SK-N-SH (cell line): ENCODE data around the gene CREB5. TPM values are rescaled to one million over a fixed set of nuclear protein-coding genes. Genes with fewer than 3 reads are reported as not detected.
"Not testable (repeated sequence)": the region's sequence is repeated elsewhere in the genome, so short reads cannot be mapped to it uniquely, and the experiment has no call there.

Experiments used
- CTCF ChIA-PET: fragments of 300-600, 350-600 bp; formaldehyde crosslinking; extraction: SDS; loops from one replicate; lab custom pipeline; 2021; lab: Yijun Ruan, JAX
- POLR2A ChIA-PET: fragments of 350-600 bp; sonication (Branson Sonifier 250); formaldehyde crosslinking; extraction: SDS; loops from one replicate; lab custom pipeline; 2020; ENCODE audit warnings: antibody characterized with exemption, inconsistent platforms; lab: Yijun Ruan, JAX
- DNase-seq: peaks from one replicate; pipeline ENCODE4 v3.0.0; 2012
- H2AFZ ChIP-seq: fragments of 200-600 bp; sonication (generic); 2 replicates; pipeline ENCODE4 v1.8.1; 2016; ENCODE audit warnings: antibody characterized with exemption, mild to moderate bottlenecking, low read depth
- H3F3A ChIP-seq: fragments of 200-600 bp; sonication (generic); replicated peaks from 2 replicates; pipeline ENCODE3; 2016; ENCODE audit warnings: antibody characterized with exemption, mild to moderate bottlenecking; ENCODE audit not compliant: insufficient read depth
- H3K27ac ChIP-seq, 2 experiments: fragments of 200-500 bp in 1 of 2; fragments of 200-600 bp in 1 of 2; sonication (Bioruptor generic) in 1 of 2; sonication (generic), shearing (Covaris generic) in 1 of 2; 2 replicates each; pipeline versions ENCODE4 v1.5.1 to v1.6.1; 2014 to 2016; ENCODE audit warnings: low read depth in 2 of 2, inconsistent platforms in 1 of 2, low read length in 1 of 2, mild to moderate bottlenecking in 1 of 2, mixed read lengths in 1 of 2
- H3K27me3 ChIP-seq: fragments of 200-600 bp; sonication (generic), shearing (Covaris generic); 2 replicates; pipeline ENCODE4 v1.6.1; 2016; ENCODE audit warnings: mixed run types; ENCODE audit not compliant: insufficient read depth
- H3K36me3 ChIP-seq, 2 experiments: fragments of 200-500 bp in 1 of 2; fragments of 200-600 bp in 1 of 2; sonication (Bioruptor generic) in 1 of 2; sonication (generic) in 1 of 2; replicated peaks in 1 of 2; 2 replicates each; pipeline versions ENCODE3 to v1.5.1; 2014 to 2016; ENCODE audit warnings: low read length in 1 of 2, mild to moderate bottlenecking in 1 of 2; ENCODE audit not compliant: insufficient read depth in 2 of 2, control insufficient read depth in 1 of 2
- H3K4me1 ChIP-seq, 2 experiments: fragments of 200-500 bp in 1 of 2; fragments of 200-600 bp in 1 of 2; sonication (Bioruptor generic) in 1 of 2; sonication (generic), shearing (Covaris generic) in 1 of 2; 2 replicates each; pipeline versions ENCODE4 v1.5.1 to v1.6.1; 2014 to 2016; ENCODE audit warnings: low read depth in 1 of 2, low read length in 1 of 2, mixed run types in 1 of 2; ENCODE audit not compliant: insufficient read depth in 2 of 2, control insufficient read depth in 1 of 2
- H3K4me2 ChIP-seq: fragments of 200-600 bp; sonication (generic), shearing (Covaris generic); 2 replicates; pipeline ENCODE4 v1.6.1; 2017; ENCODE audit warnings: mixed run types
- H3K4me3 ChIP-seq, 2 experiments: fragments of 200-500 bp in 1 of 2; fragments of 200-600 bp in 1 of 2; sonication (Bioruptor generic) in 1 of 2; sonication (generic), shearing (Covaris generic) in 1 of 2; 2 replicates each; pipeline versions ENCODE4 v1.5.1 to v1.8.1; 2014 to 2016; ENCODE audit warnings: low read depth in 2 of 2, inconsistent platforms in 1 of 2, low read length in 1 of 2, mild to moderate bottlenecking in 1 of 2, mixed read lengths in 1 of 2, moderate library complexity in 1 of 2
- H3K79me2 ChIP-seq: fragments of 200-600 bp; sonication (generic); 2 replicates; pipeline ENCODE4 v1.8.1; 2017; ENCODE audit warnings: mild to moderate bottlenecking; ENCODE audit not compliant: insufficient read depth
- H3K9ac ChIP-seq: fragments of 200-600 bp; sonication (generic); 2 replicates; pipeline ENCODE4 v1.6.1; 2017; ENCODE audit warnings: mixed run types
- H3K9me2 ChIP-seq: fragments of 200-600 bp; sonication (generic); 2 replicates; pipeline ENCODE4 v1.6.1; 2017; ENCODE audit warnings: mixed run types
- H3K9me3 ChIP-seq: fragments of 200-600 bp; sonication (generic); 2 replicates; pipeline ENCODE4 v1.6.1; 2017; ENCODE audit warnings: mixed run types, mild to moderate bottlenecking, moderate library complexity
- H4K20me1 ChIP-seq: fragments of 200-600 bp; sonication (generic); 2 replicates; pipeline ENCODE4 v1.6.1; 2017; ENCODE audit warnings: mild to moderate bottlenecking, mixed run types; ENCODE audit not compliant: insufficient read depth
- EP300 ChIP-seq, 2 experiments: IDR thresholded peaks; 2 replicates each; pipeline versions ENCODE4 v1.4.0 to v1.6.1; 2012; ENCODE audit warnings: borderline replicate concordance in 1 of 2, low read depth in 1 of 2, low read length in 1 of 2
- GABPA ChIP-seq: IDR thresholded peaks from 2 replicates; pipeline ENCODE4 v1.4.0; 2012; ENCODE audit warnings: low read depth, mild to moderate bottlenecking
- GATA2 ChIP-seq: sonication (generic); formaldehyde crosslinking; IDR thresholded peaks from 2 replicates; pipeline ENCODE4 v1.5.0; 2020; ENCODE audit warnings: mild to moderate bottlenecking, missing genetic modification reagents
- JUND ChIP-seq: IDR thresholded peaks from 2 replicates; pipeline ENCODE4 v1.4.0; 2012
- MEF2A ChIP-seq: IDR thresholded peaks from 2 replicates; pipeline ENCODE4 v1.4.0; 2012; ENCODE audit warnings: low read depth, borderline replicate concordance
- POLR2AphosphoS5 ChIP-seq: IDR thresholded peaks from 2 replicates; pipeline ENCODE4 v1.6.1; 2012; ENCODE audit warnings: low read depth, low read length
- RCOR1 ChIP-seq: fragments of 150-350 bp; IDR thresholded peaks from 2 replicates; pipeline ENCODE4 v1.6.1; 2017; ENCODE audit warnings: antibody characterized with exemption, low read length
- RFX5 ChIP-seq: IDR thresholded peaks from 2 replicates; pipeline ENCODE4 v1.6.1; 2012; ENCODE audit warnings: mild to moderate bottlenecking, improper control_type of control experiment, low read length
- RXRA ChIP-seq: IDR thresholded peaks from 2 replicates; pipeline ENCODE4 v1.4.0; 2012; ENCODE audit warnings: low read depth, mild to moderate bottlenecking, borderline replicate concordance
- WGBS: methylation state at CpG from one replicate; pipeline ENCODE4 v1.1.6; 2017; ENCODE audit warnings: low lambda C conversion rate; 5-methylcytosine and 5-hydroxymethylcytosine counted together
- polyA plus RNA-seq, 3 experiments: library from polyadenylated mRNA; depleted of rRNA; stranded (reverse); fragments of >200 nt; gene quantifications; 2 replicates each; pipeline ENCODE4 v1.2.3, GENCODE V29; 2012
- TF ChIP-seq, protein P1 (sequence below): IDR thresholded peaks from 2 replicates; pipeline ENCODE4 v1.4.0; 2012; ENCODE audit warnings: low read depth, borderline replicate concordance
- TF ChIP-seq, protein P2 (sequence below): fragments of 150-350 bp; IDR thresholded peaks from 2 replicates; pipeline ENCODE4 v1.6.1; 2017; ENCODE audit warnings: antibody characterized with exemption, low read length, low read depth, borderline replicate concordance

The CREB5 gene
- polyA plus RNA-seq, 1 of the 3 experiments (the other 2 are of a cell fraction), result 19.3 TPM

DNA sequence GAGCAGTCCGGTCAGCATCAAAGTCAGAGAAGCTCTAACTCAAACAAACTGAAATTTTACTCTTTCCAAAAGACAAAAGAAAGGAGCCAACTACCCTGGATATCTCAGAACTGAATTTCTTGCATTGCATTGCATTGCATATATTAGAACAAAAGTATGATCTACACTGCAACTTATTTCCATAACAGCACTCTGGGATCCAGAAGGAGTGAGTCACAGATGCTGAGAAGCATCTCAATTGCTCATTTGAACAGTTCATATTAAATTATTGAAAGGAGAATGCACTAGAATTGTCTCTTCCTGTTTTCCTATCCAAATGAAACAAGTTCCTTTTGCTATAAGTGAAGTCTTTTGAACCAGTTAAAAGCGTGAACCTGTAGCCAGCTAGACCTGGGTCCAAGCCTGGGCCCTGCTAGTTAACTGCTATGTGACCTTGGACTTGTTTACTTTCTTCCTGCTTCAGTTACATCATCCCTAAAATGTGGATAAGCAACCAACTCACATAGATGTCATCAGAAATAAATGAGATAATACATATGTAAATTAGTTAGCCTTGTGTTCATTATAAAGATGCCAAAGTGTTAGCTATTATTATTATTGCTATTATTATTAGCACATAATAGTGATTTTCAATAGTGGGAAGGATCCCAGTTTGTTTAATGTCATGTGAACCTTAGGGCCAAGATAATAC, 184.1 kb downstream of the CREB5 start:
- Histone ChIP-seq H3K27me3 (no peaks in the 10 kb centered on the region; the same call in 1 of the 2 replicates), H3K36me3 (no peaks in the 10 kb centered on the region), H3K27ac (no peak overlapping the region), H3K4me1 (peaks cover 0 to 17% of the 10 kb centered on the region in 2 experiments; a peak in 2 of 4 replicates), H4K20me1 (no peaks in the 10 kb centered on the region), H3K79me2 (no peaks in the 10 kb centered on the region), H2AFZ (no peak overlapping the region), H3K9me3 (no peaks in the 10 kb centered on the region), H3K4me2 (no peak overlapping the region), H3F3A (no peaks in the 10 kb centered on the region), H3K9me2 (no peaks in the 10 kb centered on the region), H3K4me3 (no peak overlapping the region), H3K9ac (no peak overlapping the region)
- POLR2A ChIA-PET, result no interaction called here
- TF ChIP-seq GATA2 (CRISPR knock-in tag) (no peak), GABPA (no peak), POLR2AphosphoS5 (no peak), RXRA (no peak), JUND (no peak), RCOR1 (no peak), MEF2A (no peak)
- CTCF ChIA-PET, result interaction anchor here (0.7 to 1.7 kb wide), 6 partner anchors 10 to 535 kb away, joined by 3 to 5 read pairs (median 4); no protein-coding TSS in a partner anchor
- 51% methylated on average over 2 of the region's 2 CpGs for WGBS
- DNase-seq, result no peak

DNA sequence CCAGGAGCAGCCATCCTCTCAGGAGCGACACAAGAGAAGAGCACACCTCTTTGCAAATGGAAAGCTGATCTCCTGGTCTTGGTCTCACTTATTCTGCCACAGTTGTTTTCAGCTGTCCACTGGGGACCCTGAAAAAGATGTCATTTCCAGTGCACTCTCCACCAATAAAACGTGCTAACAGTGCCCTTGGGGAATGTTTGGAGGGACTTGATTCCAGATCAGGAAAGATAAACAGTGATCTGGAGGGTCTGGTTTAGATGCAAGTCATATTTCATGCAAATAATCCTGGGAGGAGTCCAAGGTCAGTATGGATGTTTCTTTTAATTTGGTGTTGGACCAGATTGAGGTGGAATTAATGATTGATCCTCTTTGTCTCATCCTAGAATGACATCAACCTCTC, 185.0 kb downstream of the CREB5 start:
- Histone ChIP-seq H3K9me3 (no peaks in the 10 kb centered on the region), H3K4me1 (peaks cover 0 to 11% of the 10 kb centered on the region in 2 experiments; a peak in 2 of 4 replicates), H3K27me3 (no peaks in the 10 kb centered on the region; the same call in 1 of the 2 replicates), H3K36me3 (no peaks in the 10 kb centered on the region), H3K4me2 (no peak overlapping the region), H3K9ac (no peak overlapping the region), H3K79me2 (no peaks in the 10 kb centered on the region), H3K9me2 (no peaks in the 10 kb centered on the region), H2AFZ (no peak overlapping the region), H4K20me1 (no peaks in the 10 kb centered on the region), H3K4me3 (no peak overlapping the region), H3F3A (no peaks in the 10 kb centered on the region), H3K27ac (no peak overlapping the region)
- POLR2A ChIA-PET, result interaction anchor here (1.2 kb wide), 1 partner anchor 10 kb away, joined by 3 read pairs; no protein-coding TSS in a partner anchor
- DNase-seq, result no peak
- WGBS, result 33% methylated on average over 2 of the region's 2 CpGs
- peak; percentile 52 for TF ChIP-seq GATA2 (CRISPR knock-in tag)
- TF ChIP-seq RFX5, result no peak
- TF ChIP-seq, protein P1, sequence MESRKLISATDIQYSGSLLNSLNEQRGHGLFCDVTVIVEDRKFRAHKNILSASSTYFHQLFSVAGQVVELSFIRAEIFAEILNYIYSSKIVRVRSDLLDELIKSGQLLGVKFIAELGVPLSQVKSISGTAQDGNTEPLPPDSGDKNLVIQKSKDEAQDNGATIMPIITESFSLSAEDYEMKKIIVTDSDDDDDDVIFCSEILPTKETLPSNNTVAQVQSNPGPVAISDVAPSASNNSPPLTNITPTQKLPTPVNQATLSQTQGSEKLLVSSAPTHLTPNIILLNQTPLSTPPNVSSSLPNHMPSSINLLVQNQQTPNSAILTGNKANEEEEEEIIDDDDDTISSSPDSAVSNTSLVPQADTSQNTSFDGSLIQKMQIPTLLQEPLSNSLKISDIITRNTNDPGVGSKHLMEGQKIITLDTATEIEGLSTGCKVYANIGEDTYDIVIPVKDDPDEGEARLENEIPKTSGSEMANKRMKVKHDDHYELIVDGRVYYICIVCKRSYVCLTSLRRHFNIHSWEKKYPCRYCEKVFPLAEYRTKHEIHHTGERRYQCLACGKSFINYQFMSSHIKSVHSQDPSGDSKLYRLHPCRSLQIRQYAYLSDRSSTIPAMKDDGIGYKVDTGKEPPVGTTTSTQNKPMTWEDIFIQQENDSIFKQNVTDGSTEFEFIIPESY, result no peak
- TF ChIP-seq MEF2A, result no peak
- TF ChIP-seq, protein P2, sequence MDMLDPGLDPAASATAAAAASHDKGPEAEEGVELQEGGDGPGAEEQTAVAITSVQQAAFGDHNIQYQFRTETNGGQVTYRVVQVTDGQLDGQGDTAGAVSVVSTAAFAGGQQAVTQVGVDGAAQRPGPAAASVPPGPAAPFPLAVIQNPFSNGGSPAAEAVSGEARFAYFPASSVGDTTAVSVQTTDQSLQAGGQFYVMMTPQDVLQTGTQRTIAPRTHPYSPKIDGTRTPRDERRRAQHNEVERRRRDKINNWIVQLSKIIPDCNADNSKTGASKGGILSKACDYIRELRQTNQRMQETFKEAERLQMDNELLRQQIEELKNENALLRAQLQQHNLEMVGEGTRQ, result no peak
- peak in 1 of 2 experiments; percentile 73; a peak in 1 of 4 replicates for TF ChIP-seq EP300 (IDR thresholded peaks at IDR 0.05; ENCODE audit: borderline replicate concordance in 1 of 2, low read depth in 1 of 2, low read length in 1 of 2)
- peak; percentile 53; the same call in 1 of the 2 replicates for TF ChIP-seq RCOR1
- CTCF ChIA-PET, result interaction anchor here (0.5 to 2.7 kb wide), 8 partner anchors 10 to 775 kb away, joined by 3 to 9 read pairs (median 4); no protein-coding TSS in a partner anchor

DNA sequence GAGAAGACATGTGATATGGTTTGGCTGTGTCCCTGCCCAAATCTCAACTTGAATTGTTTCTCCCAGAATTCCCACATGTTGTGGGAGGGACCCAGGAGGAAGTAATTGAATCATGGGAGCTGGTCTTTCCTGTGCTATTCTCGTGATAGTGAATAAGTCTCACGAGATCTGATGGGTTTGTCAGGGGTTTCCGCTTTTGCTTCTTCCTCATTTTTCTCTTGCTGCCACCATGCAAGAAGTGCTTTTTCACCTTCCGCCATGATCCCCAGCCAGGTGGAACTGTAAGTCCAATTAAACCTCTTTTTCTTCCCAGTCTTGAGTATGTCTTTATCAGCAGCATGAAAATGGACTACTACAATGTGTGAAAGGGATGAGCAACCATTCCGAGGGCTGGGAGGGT, 185.7 kb downstream of the CREB5 start:
- WGBS, result 65% methylated on average over 5 of the region's 5 CpGs
- not testable (repeated sequence) for H3K79me2 ChIP-seq, H3K9me3 ChIP-seq, H3K9me2 ChIP-seq, H3K4me1 ChIP-seq, H3K9ac ChIP-seq, H3F3A ChIP-seq, H3K4me3 ChIP-seq, H4K20me1 ChIP-seq, H2AFZ ChIP-seq, DNase-seq, H3K36me3 ChIP-seq, H3K27me3 ChIP-seq, H3K27ac ChIP-seq, H3K4me2 ChIP-seq
- CTCF ChIA-PET, result interaction anchor here (0.9 to 2.7 kb wide), 9 partner anchors 12 to 501 kb away, joined by 3 to 9 read pairs (median 4); no protein-coding TSS in a partner anchor
- POLR2A ChIA-PET, result interaction anchor here (1.2 kb wide), 1 partner anchor 9 kb away, joined by 3 read pairs; no protein-coding TSS in a partner anchor
